ENCODE measurements around the gene PIANP.
A peak's percentile ranks its signal among the peaks of the same experiment; 100 is the strongest.
"Not testable (repeated sequence)": the region's sequence is repeated elsewhere in the genome, so short reads cannot be mapped to it uniquely, and the experiment has no call there.

The PIANP gene

DNA sequence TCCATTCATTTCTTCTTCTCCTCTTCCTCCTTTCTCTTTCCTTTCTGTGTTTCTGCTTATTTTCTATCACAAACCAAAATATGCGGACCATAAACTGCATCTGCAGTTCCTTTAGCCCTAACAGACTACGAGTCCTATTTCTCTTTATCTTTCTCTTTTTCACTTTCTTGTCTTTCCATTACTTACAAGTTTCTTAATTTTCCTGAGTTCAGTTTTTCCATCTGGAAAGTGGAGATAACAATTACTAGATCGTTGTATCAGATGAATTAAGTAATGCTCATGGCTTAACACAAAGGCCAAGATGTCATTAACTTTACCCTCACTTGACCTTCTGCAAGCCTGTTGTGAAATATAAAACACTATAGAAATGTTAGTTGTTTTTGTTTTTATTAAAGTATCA, 22.2 kb upstream of the PIANP start:
- TF ChIP-seq CTCF (IDR thresholded peaks at IDR 0.05; ENCODE audit: insufficient read depth, low read length, poor library complexity, severe bottlenecking) (no peak), EZH2phosphoT487 (conservative IDR thresholded peaks at IDR 0.05; ENCODE audit: low read length) (no peak)
- Histone ChIP-seq H3K36me3 (ENCODE audit: low read length) (no peaks in the 10 kb centered on the region), H3F3A (ENCODE audit: insufficient read depth) (peaks cover 18% of the 10 kb centered on the region), H3K4me2 (ENCODE audit: low read depth, low read length, poor library complexity, severe bottlenecking) (peak overlapping the region; percentile 94), H3K4me3 (ENCODE audit: insufficient read depth, low read length, poor library complexity, severe bottlenecking) (peak overlapping the region; percentile 78), H3K9ac (ENCODE audit: low read length) (peak overlapping the region; percentile 70; the same call in 1 of the 2 replicates), H3K79me2 (ENCODE audit: insufficient read depth, low read length) (no peaks in the 10 kb centered on the region), H4K20me1 (ENCODE audit: low read depth, low read length) (no peaks in the 10 kb centered on the region), H3K27me3 (ENCODE audit: low read length) (no peaks in the 10 kb centered on the region), H3K9me2 (replicated peaks; ENCODE audit: insufficient read depth, low read length) (no peaks in the 10 kb centered on the region), H3K27ac (ENCODE audit: low read depth, low read length) (peak overlapping the region; percentile 55), H2AFZ (ENCODE audit: low read depth, low read length, severe bottlenecking) (no peak overlapping the region), H3K9me3 (ENCODE audit: insufficient read depth, low read length) (no peaks in the 10 kb centered on the region)

GRCh38 chr12:6716874-6717437, 16.3 kb upstream of the PIANP start:
- H3K36me3 ChIP-seq (ENCODE audit: low read length): no peaks in the 10 kb centered on the region
- H3K79me2 ChIP-seq (ENCODE audit: insufficient read depth, low read length): no peaks in the 10 kb centered on the region
- H3K27ac ChIP-seq (ENCODE audit: low read depth, low read length): no peak overlapping the region
- H3K4me3 ChIP-seq (ENCODE audit: insufficient read depth, low read length, poor library complexity, severe bottlenecking): no peak overlapping the region
- H3K9me3 ChIP-seq (ENCODE audit: insufficient read depth, low read length): no peaks in the 10 kb centered on the region
- no peak overlapping the region for H2AFZ ChIP-seq (ENCODE audit: low read depth, low read length, severe bottlenecking)
- no peaks in the 10 kb centered on the region for H4K20me1 ChIP-seq (ENCODE audit: low read depth, low read length)
- H3F3A ChIP-seq (ENCODE audit: insufficient read depth): peaks cover 10% of the 10 kb centered on the region
- H3K9ac ChIP-seq (ENCODE audit: low read length): no peak overlapping the region
- H3K27me3 ChIP-seq (ENCODE audit: low read length): no peaks in the 10 kb centered on the region
- H3K4me2 ChIP-seq (ENCODE audit: low read depth, low read length, poor library complexity, severe bottlenecking): no peak overlapping the region
- H3K9me2 ChIP-seq (replicated peaks; ENCODE audit: insufficient read depth, low read length): no peaks in the 10 kb centered on the region
- TF ChIP-seq CTCF (IDR thresholded peaks at IDR 0.05; ENCODE audit: insufficient read depth, low read length, poor library complexity, severe bottlenecking) (no peak), EZH2phosphoT487 (conservative IDR thresholded peaks at IDR 0.05; ENCODE audit: low read length) (no peak)

- H3K9me3 ChIP-seq (ENCODE audit: insufficient read depth, low read length); H3K27me3 ChIP-seq (ENCODE audit: low read length); H2AFZ ChIP-seq (ENCODE audit: low read depth, low read length, severe bottlenecking); H3K79me2 ChIP-seq (ENCODE audit: insufficient read depth, low read length); H3K9me2 ChIP-seq (replicated peaks; ENCODE audit: insufficient read depth, low read length); H4K20me1 ChIP-seq (ENCODE audit: low read depth, low read length); H3K27ac ChIP-seq (ENCODE audit: low read depth, low read length); H3K4me3 ChIP-seq (ENCODE audit: insufficient read depth, low read length, poor library complexity, severe bottlenecking); H3K36me3 ChIP-seq (ENCODE audit: low read length); H3K4me2 ChIP-seq (ENCODE audit: low read depth, low read length, poor library complexity, severe bottlenecking); H3K9ac ChIP-seq (ENCODE audit: low read length): not testable (repeated sequence)
- H3F3A ChIP-seq (ENCODE audit: insufficient read depth): peaks cover 10% of the 10 kb centered on the region
Measured at GRCh38 chr12:6716031-6716873, 15.6 kb upstream of the PIANP start.

- Histone ChIP-seq H3K36me3 (ENCODE audit: low read length) (no peaks in the 10 kb centered on the region), H3K4me3 (ENCODE audit: insufficient read depth, low read length, poor library complexity, severe bottlenecking) (no peak overlapping the region), H3K79me2 (ENCODE audit: insufficient read depth, low read length) (no peaks in the 10 kb centered on the region), H3K9me3 (ENCODE audit: insufficient read depth, low read length) (no peaks in the 10 kb centered on the region), H3K27ac (ENCODE audit: low read depth, low read length) (no peak overlapping the region), H2AFZ (ENCODE audit: low read depth, low read length, severe bottlenecking) (no peak overlapping the region), H4K20me1 (ENCODE audit: low read depth, low read length) (no peaks in the 10 kb centered on the region), H3K4me2 (ENCODE audit: low read depth, low read length, poor library complexity, severe bottlenecking) (no peak overlapping the region), H3F3A (ENCODE audit: insufficient read depth) (no peaks in the 10 kb centered on the region), H3K27me3 (ENCODE audit: low read length) (no peaks in the 10 kb centered on the region), H3K9ac (ENCODE audit: low read length) (no peak overlapping the region), H3K9me2 (replicated peaks; ENCODE audit: insufficient read depth, low read length) (no peaks in the 10 kb centered on the region)
- no peak for TF ChIP-seq CTCF (IDR thresholded peaks at IDR 0.05; ENCODE audit: insufficient read depth, low read length, poor library complexity, severe bottlenecking)
- no peak for TF ChIP-seq EZH2phosphoT487 (conservative IDR thresholded peaks at IDR 0.05; ENCODE audit: low read length)
Measured at GRCh38 chr12:6708960-6709394, 8.4 kb upstream of the PIANP start.

GRCh38 chr12:6708351-6708750, 7.7 kb upstream of the PIANP start:
- H3K9me2 ChIP-seq (replicated peaks; ENCODE audit: insufficient read depth, low read length); H3K4me3 ChIP-seq (ENCODE audit: insufficient read depth, low read length, poor library complexity, severe bottlenecking); H3F3A ChIP-seq (ENCODE audit: insufficient read depth); H4K20me1 ChIP-seq (ENCODE audit: low read depth, low read length); H3K36me3 ChIP-seq (ENCODE audit: low read length); H3K9me3 ChIP-seq (ENCODE audit: insufficient read depth, low read length); H2AFZ ChIP-seq (ENCODE audit: low read depth, low read length, severe bottlenecking); H3K79me2 ChIP-seq (ENCODE audit: insufficient read depth, low read length); H3K4me2 ChIP-seq (ENCODE audit: low read depth, low read length, poor library complexity, severe bottlenecking); H3K27me3 ChIP-seq (ENCODE audit: low read length); H3K27ac ChIP-seq (ENCODE audit: low read depth, low read length); H3K9ac ChIP-seq (ENCODE audit: low read length): not testable (repeated sequence)
